Measurements from ENCODE around the gene SLC37A4. TPM values are rescaled to one million over a fixed set of nuclear protein-coding genes. Genes with fewer than 3 reads are reported as not detected.

SLC37A4 gene
- total RNA-seq, 1 donor from 2014 or later = 12.1 TPM

DNA sequence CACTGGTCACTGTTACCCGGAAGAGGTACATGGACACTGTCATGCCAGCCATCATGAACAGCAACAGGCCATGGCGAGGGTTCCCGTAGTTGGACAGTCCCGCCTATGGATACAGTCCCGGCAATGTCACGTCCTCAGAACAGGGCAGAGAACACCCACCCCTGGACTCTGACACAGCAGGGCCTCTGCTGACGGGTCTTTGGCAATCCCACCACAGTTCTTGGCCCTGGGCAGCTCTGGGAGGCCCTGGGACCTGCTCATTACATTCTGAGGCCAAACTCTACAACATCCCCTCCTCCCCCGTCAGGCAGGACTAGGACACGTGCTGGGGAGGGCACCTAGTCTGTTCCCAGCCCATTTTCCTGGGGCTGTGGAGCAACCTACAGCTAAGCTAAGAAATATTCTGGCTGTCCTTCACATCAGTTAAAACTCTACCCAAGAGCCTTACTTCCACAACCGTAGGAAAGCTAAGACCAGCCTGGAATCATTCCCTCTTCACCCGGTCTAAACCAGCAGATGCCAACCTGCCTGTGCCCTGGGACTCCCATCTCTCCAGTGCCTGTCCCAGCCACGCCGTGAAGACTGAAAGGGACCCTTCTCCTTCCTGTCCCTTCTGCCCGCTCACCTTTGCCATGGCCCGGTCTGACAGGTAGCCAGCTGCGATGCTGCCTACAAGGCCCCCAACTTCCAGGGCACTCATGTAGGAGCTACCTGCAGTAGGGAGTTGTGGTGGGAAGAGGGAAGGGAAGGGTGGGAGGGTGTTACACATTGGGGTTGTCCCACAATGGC, 4.5 kb downstream of the SLC37A4 start:
- TF ChIP-seq, protein P1, sequence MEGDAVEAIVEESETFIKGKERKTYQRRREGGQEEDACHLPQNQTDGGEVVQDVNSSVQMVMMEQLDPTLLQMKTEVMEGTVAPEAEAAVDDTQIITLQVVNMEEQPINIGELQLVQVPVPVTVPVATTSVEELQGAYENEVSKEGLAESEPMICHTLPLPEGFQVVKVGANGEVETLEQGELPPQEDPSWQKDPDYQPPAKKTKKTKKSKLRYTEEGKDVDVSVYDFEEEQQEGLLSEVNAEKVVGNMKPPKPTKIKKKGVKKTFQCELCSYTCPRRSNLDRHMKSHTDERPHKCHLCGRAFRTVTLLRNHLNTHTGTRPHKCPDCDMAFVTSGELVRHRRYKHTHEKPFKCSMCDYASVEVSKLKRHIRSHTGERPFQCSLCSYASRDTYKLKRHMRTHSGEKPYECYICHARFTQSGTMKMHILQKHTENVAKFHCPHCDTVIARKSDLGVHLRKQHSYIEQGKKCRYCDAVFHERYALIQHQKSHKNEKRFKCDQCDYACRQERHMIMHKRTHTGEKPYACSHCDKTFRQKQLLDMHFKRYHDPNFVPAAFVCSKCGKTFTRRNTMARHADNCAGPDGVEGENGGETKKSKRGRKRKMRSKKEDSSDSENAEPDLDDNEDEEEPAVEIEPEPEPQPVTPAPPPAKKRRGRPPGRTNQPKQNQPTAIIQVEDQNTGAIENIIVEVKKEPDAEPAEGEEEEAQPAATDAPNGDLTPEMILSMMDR (IDR thresholded peaks at IDR 0.05) = no peak
- peaks cover 53% of the 10 kb centered on the region for H3K36me3 Mint-ChIP-seq (ENCODE audit: low read depth)
- H3K4me1 Mint-ChIP-seq = peaks cover 17% of the 10 kb centered on the region
- intact Hi-C loops (cut with micrococcal nuclease) = no loop called here
- no peak for ATAC-seq (ENCODE audit: low read depth)
- ChIA-PET CTCF (no interaction called here), POLR2A (no interaction called here)
- no peak overlapping the region for H3K27ac Mint-ChIP-seq
- no peaks in the 10 kb centered on the region for H3K9me3 Mint-ChIP-seq
- no peaks in the 10 kb centered on the region for H3K27me3 Mint-ChIP-seq
- no peak for DNase-seq
- no peak overlapping the region for H3K4me3 Mint-ChIP-seq

DNA sequence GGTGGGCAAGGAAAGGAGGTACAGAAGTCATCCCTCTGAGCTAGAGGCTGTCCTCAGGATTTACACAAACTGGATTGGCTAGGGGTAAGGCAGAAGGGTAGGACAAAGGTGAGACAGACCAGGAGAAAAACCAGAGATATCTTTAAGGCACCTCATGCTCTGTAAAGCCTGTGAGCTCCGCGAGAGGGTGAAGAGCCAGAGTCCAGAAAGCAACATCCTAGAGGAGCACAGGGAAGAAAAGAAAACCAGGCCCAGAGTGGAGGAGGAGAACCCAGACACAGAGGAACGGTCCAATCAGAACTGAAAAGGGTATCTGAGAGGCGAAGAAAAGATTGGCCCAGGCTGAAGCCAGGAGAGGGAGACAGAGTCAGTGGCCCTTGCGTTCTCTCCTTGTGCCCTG, 5.1 kb downstream of the SLC37A4 start:
- ChIA-PET POLR2A (no interaction called here), CTCF (no interaction called here)
- peaks cover 18% of the 10 kb centered on the region for H3K4me1 Mint-ChIP-seq
- TF ChIP-seq, protein P1 (IDR thresholded peaks at IDR 0.05) = no peak
- no peaks in the 10 kb centered on the region for H3K27me3 Mint-ChIP-seq
- no peak for DNase-seq
- intact Hi-C loops (cut with micrococcal nuclease) = no loop called here
- peaks cover 53% of the 10 kb centered on the region for H3K36me3 Mint-ChIP-seq (ENCODE audit: low read depth)
- no peak for ATAC-seq (ENCODE audit: low read depth)
- no peaks in the 10 kb centered on the region for H3K9me3 Mint-ChIP-seq
- no peak overlapping the region for H3K27ac Mint-ChIP-seq
- no peak overlapping the region for H3K4me3 Mint-ChIP-seq

DNA sequence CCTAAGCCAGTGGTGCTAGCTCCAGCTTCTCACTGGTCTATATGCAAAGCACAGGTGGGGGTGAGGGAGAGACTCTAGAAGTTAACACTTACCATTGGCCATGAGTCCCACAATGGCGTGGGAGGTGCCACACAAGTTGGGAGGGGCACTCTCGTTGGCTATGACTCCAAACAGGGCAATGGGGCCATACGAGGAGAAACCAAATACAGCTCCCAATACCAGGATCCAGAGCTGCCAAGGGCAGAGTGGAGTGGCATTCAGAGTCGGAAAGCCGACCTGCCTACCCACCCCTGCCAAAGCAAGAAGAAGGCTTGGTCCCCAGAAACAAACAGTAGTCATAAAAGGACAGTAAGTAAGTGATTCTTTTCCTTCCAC, 5.6 kb downstream of the SLC37A4 start:
- H3K4me3 Mint-ChIP-seq = no peak overlapping the region
- intact Hi-C loops (cut with micrococcal nuclease) = no loop called here
- H3K27me3 Mint-ChIP-seq = no peaks in the 10 kb centered on the region
- ChIA-PET CTCF (interaction anchor here (0.5 kb wide), 1 partner anchor 156 kb away, joined by 3 read pairs; no protein-coding TSS in a partner anchor), POLR2A (no interaction called here)
- H3K9me3 Mint-ChIP-seq = no peaks in the 10 kb centered on the region
- DNase-seq = no peak
- ATAC-seq (ENCODE audit: low read depth) = no peak
- H3K36me3 Mint-ChIP-seq (ENCODE audit: low read depth) = peaks cover 54% of the 10 kb centered on the region
- H3K4me1 Mint-ChIP-seq = peaks cover 19% of the 10 kb centered on the region
- TF ChIP-seq, protein P1 (IDR thresholded peaks at IDR 0.05) = no peak
- H3K27ac Mint-ChIP-seq = no peak overlapping the region

DNA sequence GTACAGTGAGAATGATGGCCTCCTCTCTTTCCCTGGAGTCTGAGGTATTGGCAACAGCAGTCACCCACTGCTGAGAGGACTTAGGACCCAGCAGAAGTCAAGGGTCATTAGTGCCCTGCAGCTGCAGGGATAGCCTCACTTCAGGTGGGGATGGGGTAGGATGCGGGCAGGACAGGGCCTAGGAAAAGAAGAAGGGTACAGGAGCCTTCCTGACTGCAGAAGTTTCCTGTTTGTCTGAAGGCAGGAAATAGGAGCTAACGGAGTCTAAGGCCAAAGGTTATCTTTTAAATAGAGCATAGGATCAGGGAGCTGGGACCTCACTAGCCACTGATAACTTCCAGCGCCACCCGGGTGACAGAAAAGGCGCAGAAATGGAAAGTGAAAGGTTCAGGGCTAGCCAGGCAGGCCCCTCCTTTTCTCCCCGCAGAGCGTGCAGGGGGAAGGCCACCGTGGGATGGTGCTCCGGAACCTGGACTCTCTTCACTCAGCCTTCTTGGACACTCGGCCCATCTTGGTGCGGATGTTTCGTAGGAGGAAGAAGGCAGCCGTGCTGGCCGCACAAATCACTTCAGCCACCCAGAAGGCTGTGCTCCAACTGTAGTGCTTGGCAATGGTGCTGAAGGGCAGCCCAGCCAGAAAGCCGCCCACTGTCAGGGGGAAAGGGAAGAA, 6.1 kb downstream of the SLC37A4 start:
- Mint-ChIP-seq H3K36me3 (ENCODE audit: low read depth) (peaks cover 59% of the 10 kb centered on the region), H3K27ac (no peak overlapping the region), H3K4me1 (peaks cover 19% of the 10 kb centered on the region), H3K4me3 (no peak overlapping the region), H3K9me3 (no peaks in the 10 kb centered on the region), H3K27me3 (no peaks in the 10 kb centered on the region)
- ChIA-PET POLR2A (interaction anchor here (0.6 kb wide), 1 partner anchor 22 kb away, joined by 3 read pairs; no protein-coding TSS in a partner anchor), CTCF (interaction anchor here (0.5 to 1.2 kb wide), 2 partner anchors 8 to 156 kb away, joined by 3 read pairs; no protein-coding TSS in a partner anchor)
- TF ChIP-seq, protein P1 (IDR thresholded peaks at IDR 0.05) = no peak
- ATAC-seq (ENCODE audit: low read depth) = no peak
- intact Hi-C loops (cut with micrococcal nuclease) = no loop called here
- no peak for DNase-seq

DNA sequence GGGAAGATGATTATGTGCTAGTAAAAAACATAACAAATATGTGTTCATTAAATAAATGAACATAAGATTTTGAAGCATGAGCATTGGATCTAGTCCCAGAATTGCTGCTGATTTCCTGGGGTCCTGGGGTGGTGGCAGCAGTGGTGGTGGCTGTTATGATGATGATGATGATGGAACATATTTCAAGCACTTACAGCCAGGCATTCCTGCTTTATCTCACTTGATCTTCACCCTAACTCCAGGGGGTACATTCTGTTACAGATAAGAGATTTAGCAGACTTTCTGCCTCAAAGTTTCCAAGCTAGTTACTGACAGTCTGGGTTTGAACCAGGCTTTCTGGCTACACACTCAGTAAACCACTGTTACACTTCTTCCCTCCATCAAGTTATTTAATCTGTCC, 6.9 kb downstream of the SLC37A4 start:
- no peak for DNase-seq
- H3K27me3 Mint-ChIP-seq = no peaks in the 10 kb centered on the region
- H3K4me1 Mint-ChIP-seq = peaks cover 18% of the 10 kb centered on the region
- peak overlapping the region; percentile 1 for H3K27ac Mint-ChIP-seq
- peaks cover 62% of the 10 kb centered on the region for H3K36me3 Mint-ChIP-seq (ENCODE audit: low read depth)
- ATAC-seq (ENCODE audit: low read depth) = no peak
- ChIA-PET CTCF (interaction anchor here (1.2 kb wide), 1 partner anchor 9 kb away, joined by 3 read pairs; no protein-coding TSS in a partner anchor), POLR2A (interaction anchor here (0.6 kb wide), 1 partner anchor 22 kb away, joined by 3 read pairs; no protein-coding TSS in a partner anchor)
- TF ChIP-seq, protein P1 (IDR thresholded peaks at IDR 0.05) = no peak
- intact Hi-C loops (cut with micrococcal nuclease) = no loop called here
- H3K4me3 Mint-ChIP-seq = no peak overlapping the region
- H3K9me3 Mint-ChIP-seq = no peaks in the 10 kb centered on the region
